GM08714 (cell line): ENCODE measurements around the gene COMMD6.
"Not testable (repeated sequence)": the region's sequence is repeated elsewhere in the genome, so short reads cannot be mapped to it uniquely, and the experiment has no call there.

Source experiments
- H3K4me3 ChIP-seq: fragments of 200-500 bp; sonication (Bioruptor generic); 2 replicates; pipeline ENCODE4 v1.5.1; 2014; ENCODE audit warnings: mild to moderate bottlenecking, low read length, inconsistent platforms
- ZNF274 ChIP-seq: IDR thresholded peaks from 2 replicates; pipeline ENCODE4 v1.6.1; 2012; ENCODE audit warnings: mild to moderate bottlenecking, low read depth, low read length

Gene COMMD6

GRCh38 chr13:75547917-75548316, 10.3 kb upstream of the COMMD6 start:
- no peak for TF ChIP-seq ZNF274

GRCh38 chr13:75545386-75545785, 7.7 kb upstream of the COMMD6 start:
- not testable (repeated sequence) for H3K4me3 ChIP-seq

More at GRCh38 chr13:75547917-75548316, 10.3 kb upstream of the COMMD6 start:
- no peak overlapping the region for H3K4me3 ChIP-seq

GRCh38 chr13:75544681-75545330, 7.2 kb upstream of the COMMD6 start:
- no peak overlapping the region for H3K4me3 ChIP-seq

DNA sequence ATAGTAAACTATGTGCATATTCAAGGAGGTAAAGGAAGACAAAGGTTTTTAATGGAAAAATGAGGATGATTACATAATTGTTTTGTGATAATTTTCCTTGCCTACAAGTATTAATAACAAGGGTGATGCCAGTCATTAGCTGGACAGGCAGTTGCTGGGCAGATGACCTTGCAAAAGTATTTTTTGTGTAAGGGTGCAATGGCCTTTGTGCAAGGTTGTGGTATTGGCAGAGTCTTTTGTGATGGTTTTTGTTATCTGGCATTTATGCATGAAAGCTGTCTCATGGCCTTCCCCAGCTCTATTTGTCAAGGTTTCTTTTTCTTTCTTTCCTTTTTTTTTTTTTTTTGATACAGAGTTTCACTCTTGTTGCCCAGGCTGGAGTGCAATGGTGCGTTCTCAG, 4.3 kb upstream of the COMMD6 start:
- no peak for TF ChIP-seq ZNF274
- H3K4me3 ChIP-seq: no peak overlapping the region

More at GRCh38 chr13:75544681-75545330, 7.2 kb upstream of the COMMD6 start:
- TF ChIP-seq ZNF274: no peak

DNA sequence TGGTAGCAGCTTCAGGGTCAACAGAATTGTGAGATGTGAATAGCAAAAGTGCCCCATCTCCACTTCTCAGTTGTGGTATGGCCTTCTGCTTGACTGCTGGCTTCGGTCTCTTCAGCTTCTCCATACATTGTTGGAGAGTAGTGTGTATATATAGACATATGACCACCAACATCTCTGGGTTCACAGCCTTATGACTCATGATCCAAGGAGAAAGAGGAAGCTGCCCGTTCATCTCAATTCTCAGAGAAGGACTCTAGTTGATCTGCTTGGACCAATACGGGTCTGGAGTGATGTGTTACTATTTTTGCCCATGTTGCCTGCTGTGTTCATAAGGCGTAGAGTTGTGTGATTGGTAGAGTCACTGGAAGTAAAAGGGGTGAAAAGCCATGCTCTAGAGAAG, 3.6 kb upstream of the COMMD6 start:
- H3K4me3 ChIP-seq: no peak overlapping the region
- no peak for TF ChIP-seq ZNF274

DNA sequence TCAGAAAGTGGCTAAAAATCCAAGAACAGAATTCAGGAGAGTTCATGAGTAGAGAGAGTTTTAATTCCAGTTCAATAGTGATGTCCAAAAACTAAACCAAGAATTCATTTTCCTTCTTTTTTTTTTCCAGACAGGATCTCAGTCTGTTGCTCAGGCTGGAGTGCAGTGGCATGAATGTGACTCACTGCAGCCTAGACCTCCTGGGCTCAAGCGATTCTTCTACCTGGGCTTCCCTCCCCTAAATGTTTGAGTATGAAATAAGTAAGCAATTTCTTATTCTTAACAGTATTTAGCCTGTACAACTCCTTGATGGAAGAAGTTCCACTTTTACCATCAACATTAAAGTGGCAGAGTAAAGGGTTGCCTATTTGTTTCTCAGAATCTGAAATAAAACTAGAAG, 3.8 kb downstream of the COMMD6 start:
- no peak for TF ChIP-seq ZNF274
- H3K4me3 ChIP-seq: no peak overlapping the region

- no peak overlapping the region for H3K4me3 ChIP-seq
- no peak for TF ChIP-seq ZNF274
These were observed 7.1 kb downstream of the COMMD6 start for GRCh38 chr13:75530549-75530961.

- TF ChIP-seq ZNF274: no peak
- H3K4me3 ChIP-seq: no peak overlapping the region
These were observed 15.7 kb downstream of the COMMD6 start for GRCh38 chr13:75521956-75522355.

DNA sequence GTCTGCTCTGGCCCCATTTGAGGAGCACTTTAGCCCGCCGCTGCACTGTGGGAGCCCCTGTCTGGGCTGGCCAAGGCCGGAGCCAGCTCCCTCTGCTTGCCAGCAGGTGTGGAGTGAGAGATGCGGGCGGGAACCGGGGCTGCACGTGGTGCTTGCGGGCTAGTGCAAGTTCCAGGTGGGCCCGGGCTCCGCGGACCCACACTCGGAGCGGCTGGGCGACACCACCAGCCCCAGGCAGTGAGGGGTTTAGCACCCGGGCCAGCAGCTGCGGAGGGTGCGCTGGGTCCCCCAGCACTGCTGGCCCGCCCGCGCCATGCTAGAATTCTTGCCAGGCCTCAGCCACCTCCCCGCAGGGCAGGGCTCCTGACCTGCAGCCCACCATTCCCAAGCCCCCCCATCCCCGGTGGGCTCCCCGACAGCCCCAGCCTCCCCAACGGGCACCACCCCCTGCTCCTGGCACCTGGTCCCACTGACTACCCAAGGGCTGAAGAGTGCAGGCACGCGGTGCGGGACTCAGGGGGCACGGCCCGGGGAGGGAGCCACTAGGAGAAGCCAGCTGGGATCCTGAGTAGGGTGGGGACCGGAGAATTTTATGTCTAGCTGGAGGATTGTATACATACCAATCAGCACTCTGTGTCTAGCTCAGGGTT, 19.1 kb downstream of the COMMD6 start:
- no peak for TF ChIP-seq ZNF274
- H3K4me3 ChIP-seq: no peak overlapping the region

DNA sequence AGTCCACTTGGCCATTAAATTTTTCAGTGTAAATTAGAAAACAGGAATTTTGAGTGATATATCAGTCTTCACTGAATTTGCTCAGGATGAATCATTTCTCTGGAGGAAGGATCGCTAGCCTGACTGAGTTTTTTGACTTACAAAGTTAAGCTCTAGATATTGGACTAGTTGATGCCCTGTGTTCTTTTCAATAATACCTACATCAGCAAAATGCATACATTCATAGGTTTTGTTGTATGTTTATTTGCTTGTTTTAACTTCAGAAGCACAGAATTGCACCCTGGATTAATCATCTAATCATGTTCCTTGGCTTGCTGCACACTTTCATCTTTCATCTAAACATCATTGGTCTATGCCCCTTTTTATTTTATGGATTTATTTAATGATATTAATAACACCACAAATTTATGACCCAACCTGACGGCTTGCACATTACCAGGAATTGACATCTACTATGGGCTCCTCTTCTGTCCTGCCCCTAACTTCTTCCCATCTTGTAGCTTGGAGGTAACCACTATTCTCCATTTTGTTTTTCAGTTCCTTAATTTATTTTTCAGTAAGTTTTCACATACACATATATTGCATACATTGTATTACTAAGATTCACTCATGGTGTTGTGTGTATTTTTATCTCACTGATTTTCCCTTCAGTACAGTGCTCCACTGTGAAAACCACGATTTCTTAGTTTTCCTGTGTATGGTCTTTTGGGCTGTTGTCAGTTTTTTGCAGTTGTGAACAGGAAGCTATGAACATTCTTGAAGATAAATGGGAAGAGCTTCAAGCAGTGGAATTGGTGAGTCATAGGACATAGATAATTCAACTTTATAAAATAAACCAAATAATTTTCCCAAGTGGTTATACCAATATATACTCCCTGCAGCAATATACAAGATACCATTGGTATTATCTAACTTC, 23.3 kb downstream of the COMMD6 start:
- no peak for TF ChIP-seq ZNF274
- H3K4me3 ChIP-seq: no peak overlapping the region

DNA sequence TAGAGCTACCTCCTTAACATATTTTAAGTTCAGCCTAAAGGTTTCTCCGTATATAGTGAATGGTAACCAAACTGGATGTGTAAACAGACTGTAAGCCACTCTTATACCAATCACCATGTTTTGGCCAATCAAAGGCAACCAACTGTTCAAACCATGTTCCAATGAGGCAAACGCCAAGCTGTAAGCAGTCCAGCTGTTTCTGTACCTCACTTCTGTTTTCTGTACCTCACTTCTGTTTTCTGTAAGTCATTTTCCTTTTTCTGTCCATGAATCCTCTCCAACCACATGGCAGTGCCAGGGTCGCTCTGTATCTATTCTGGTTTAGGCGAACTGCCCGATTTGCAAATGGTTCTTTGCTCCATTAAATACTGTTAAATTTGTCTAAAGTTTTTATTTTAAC, 24.4 kb downstream of the COMMD6 start:
- TF ChIP-seq ZNF274: no peak

GRCh38 chr13:75512253-75512652, 25.4 kb downstream of the COMMD6 start:
- no peak for TF ChIP-seq ZNF274
- no peak overlapping the region for H3K4me3 ChIP-seq

More for the DNA sequence above, 24.4 kb downstream of the COMMD6 start:
- no peak overlapping the region for H3K4me3 ChIP-seq

- TF ChIP-seq ZNF274: no peak
- H3K4me3 ChIP-seq: no peak overlapping the region
These were observed 26.5 kb downstream of the COMMD6 start for GRCh38 chr13:75511051-75511625.

DNA sequence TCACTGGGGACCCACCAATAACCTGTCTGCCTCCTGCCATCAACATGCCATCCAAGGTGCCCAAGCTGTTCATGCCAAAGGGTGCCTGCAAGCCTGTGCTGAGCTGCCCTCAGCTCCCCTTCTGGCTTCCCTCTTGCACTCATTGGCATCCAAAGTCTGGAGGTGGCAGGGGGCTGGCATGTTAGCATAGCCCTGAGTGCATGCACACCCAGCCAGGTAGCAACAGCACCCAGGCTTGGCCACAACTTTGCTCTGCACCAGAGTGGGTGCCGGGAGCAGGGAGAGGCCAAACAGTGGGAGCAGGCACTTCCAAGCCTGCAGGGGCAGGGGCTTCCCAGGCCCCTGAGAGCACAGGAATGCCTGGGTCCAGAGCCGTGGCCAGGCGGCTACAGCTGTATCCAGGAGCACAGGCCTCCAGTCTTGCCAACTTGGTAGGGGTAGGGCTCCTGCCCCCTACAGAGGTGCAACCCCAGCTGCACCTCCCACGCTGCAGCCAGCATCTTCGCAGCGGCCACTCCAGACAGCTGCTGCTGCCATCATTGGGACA, 29.6 kb downstream of the COMMD6 start:
- H3K4me3 ChIP-seq: no peak overlapping the region
- TF ChIP-seq ZNF274: no peak
